HCT116 (cell line): Measurements from ENCODE around the gene AP5S1. TPM values are rescaled to one million over a fixed set of nuclear protein-coding genes. Genes with fewer than 3 reads are reported as not detected.

Experiments
- ATAC-seq: fragments of 200-7000 bp; cut with Tn5 transposase; 2 replicates; pipeline ENCODE4 v1.9.1; 2020; ENCODE audit warnings: mild to moderate bottlenecking, moderate library complexity
- BruUV-seq: library from RNA; stranded (reverse); fragments of 400-500 nt; replicated peaks from 2 replicates; lab custom pipeline; 2021; lab: Mats Ljungman, UMichigan
- CTCF ChIA-PET: fragments of 300-600 bp; sonication (Branson Sonifier 250); formaldehyde crosslinking; loops from one replicate; lab custom pipeline; 2021; ENCODE audit warnings: antibody characterized with exemption; lab: Charles Lee
- POLR2A ChIA-PET: fragments of 300-600, 350-600 bp; sonication (Branson Sonifier 250); formaldehyde crosslinking; loops from one replicate; lab custom pipeline; 2021; ENCODE audit warnings: antibody characterized with exemption; lab: Charles Lee
- RAD21 ChIA-PET, 2 experiments: fragments of 300-600 bp; sonication (Branson Sonifier 250); formaldehyde crosslinking; loops; one replicate each; lab custom pipeline; 2023; ENCODE audit warnings: low total read pairs in 2 of 2; ENCODE audit not compliant: uncharacterized antibody in 2 of 2, unreplicated experiment in 2 of 2, low non-redundant PET in 1 of 2; lab: Charles Lee
- DNase-seq: peaks from one replicate; pipeline ENCODE4 v3.0.0-alpha.2; 2010; ENCODE audit warnings: low read depth, low spot score
- H2AFZ ChIP-seq: fragments of 200-600 bp; shearing (Covaris generic), sonication (generic); 2 replicates; pipeline ENCODE4 v1.6.1; 2017; ENCODE audit warnings: low read depth, mixed run types, mixed read lengths, antibody characterized with exemption, low read length; ENCODE audit not compliant: poor library complexity, severe bottlenecking
- H3K27ac ChIP-seq: 2 replicates; pipeline ENCODE4 v1.5.1; 2012; ENCODE audit warnings: low read depth, low read length
- H3K27me3 ChIP-seq: fragments of 200-600 bp; sonication (generic); 2 replicates; pipeline ENCODE4 v1.6.1; 2016; ENCODE audit warnings: mixed run types, low read length, mixed read lengths; ENCODE audit not compliant: insufficient read depth
- H3K36me3 ChIP-seq, 2 experiments: fragments of 200-500 bp in 1 of 2; fragments of 200-600 bp in 1 of 2; sonication (Bioruptor generic) in 1 of 2; sonication (generic) in 1 of 2; 2 replicates each; pipeline versions ENCODE4 v1.5.1 to v1.6.1; 2014 to 2016; ENCODE audit warnings: low read length in 2 of 2, inconsistent platforms in 1 of 2, mixed read lengths in 1 of 2, mixed run types in 1 of 2; ENCODE audit not compliant: insufficient read depth in 2 of 2, control insufficient read depth in 1 of 2
- H3K4me1 ChIP-seq, 2 experiments: fragments of 200-600 bp in 1 of 2; sonication (generic) in 1 of 2; 2 replicates each; pipeline versions ENCODE4 v1.5.1 to v1.6.1; 2012 to 2017; ENCODE audit warnings: low read length in 2 of 2, inconsistent platforms in 1 of 2, mild to moderate bottlenecking in 1 of 2, mixed read lengths in 1 of 2, mixed run types in 1 of 2, moderate library complexity in 1 of 2; ENCODE audit not compliant: insufficient read depth in 2 of 2, control insufficient read depth in 1 of 2
- H3K4me2 ChIP-seq: fragments of 200-600 bp; sonication (generic); 2 replicates; pipeline ENCODE4 v1.6.1; 2017; ENCODE audit warnings: mixed run types, low read length, mixed read lengths
- H3K4me3 ChIP-seq, 2 experiments: fragments of 200-600 bp in 1 of 2; sonication (generic) in 1 of 2; replicated peaks in 1 of 2; 2 replicates each; pipeline ENCODE4 v1.5.1; 2011 to 2016; ENCODE audit warnings: low read length in 2 of 2, control low read depth in 1 of 2, low read depth in 1 of 2, mild to moderate bottlenecking in 1 of 2, mixed read lengths in 1 of 2, mixed run types in 1 of 2
- H3K79me2 ChIP-seq: fragments of 200-600 bp; sonication (generic); 2 replicates; pipeline ENCODE4 v1.6.1; 2017; ENCODE audit warnings: mild to moderate bottlenecking, mixed run types, low read length, moderate library complexity, mixed read lengths; ENCODE audit not compliant: insufficient read depth
- H3K9ac ChIP-seq: fragments of 200-600 bp; sonication (generic); 2 replicates; pipeline ENCODE4 v1.6.1; 2016; ENCODE audit warnings: low read length, mixed read lengths
- H3K9me2 ChIP-seq: fragments of 200-600 bp; sonication (generic), shearing (Covaris generic); 2 replicates; pipeline ENCODE4 v1.6.1; 2017; ENCODE audit warnings: mixed run types, mild to moderate bottlenecking, moderate library complexity; ENCODE audit not compliant: insufficient read depth
- H3K9me3 ChIP-seq, 2 experiments: fragments of 200-500 bp in 1 of 2; fragments of 200-600 bp in 1 of 2; sonication (Bioruptor generic) in 1 of 2; sonication (generic) in 1 of 2; 2 replicates each; pipeline ENCODE4 v1.6.1; 2014 to 2017; ENCODE audit warnings: low read length in 2 of 2, mixed read lengths in 2 of 2, inconsistent platforms in 1 of 2, low read depth in 1 of 2, mild to moderate bottlenecking in 1 of 2, mixed run types in 1 of 2, moderate library complexity in 1 of 2; ENCODE audit not compliant: control insufficient read depth in 1 of 2, insufficient read depth in 1 of 2
- H4K20me1 ChIP-seq: fragments of 200-600 bp; sonication (generic), shearing (Covaris generic); 2 replicates; pipeline ENCODE4 v1.6.1; 2017; ENCODE audit warnings: mixed run types, mild to moderate bottlenecking, moderate library complexity; ENCODE audit not compliant: insufficient read depth
- CBX3 ChIP-seq: IDR thresholded peaks from 2 replicates; pipeline ENCODE4 v1.6.1; 2012; ENCODE audit warnings: low read depth
- CTCF ChIP-seq, 3 experiments: fragments of 200-600 bp in 1 of 3; sonication (generic) in 1 of 3; IDR thresholded peaks in 2 of 3; conservative IDR thresholded peaks in 1 of 3; 2 replicates each; pipeline ENCODE4 v1.5.1; 2012 to 2017; ENCODE audit warnings: low read depth in 2 of 3, low read length in 2 of 3, antibody characterized with exemption in 1 of 3, borderline replicate concordance in 1 of 3, control low read depth in 1 of 3, mild to moderate bottlenecking in 1 of 3, mixed read lengths in 1 of 3, mixed run types in 1 of 3, moderate library complexity in 1 of 3; ENCODE audit not compliant: insufficient read depth in 1 of 3
- EGR1 ChIP-seq: IDR thresholded peaks from 2 replicates; pipeline ENCODE4 v1.6.1; 2012; ENCODE audit warnings: low read depth
- EZH2 ChIP-seq: fragments of 200-600 bp; sonication (generic); IDR thresholded peaks from 2 replicates; pipeline ENCODE4 v1.6.1; 2017; ENCODE audit warnings: antibody characterized with exemption, mixed run types
- FOSL1 ChIP-seq: IDR thresholded peaks from 2 replicates; pipeline ENCODE4 v1.6.1; 2012; ENCODE audit warnings: low read depth
- JUND ChIP-seq: IDR thresholded peaks from 2 replicates; pipeline ENCODE4 v1.6.1; 2012
- MAX ChIP-seq: IDR thresholded peaks from 2 replicates; pipeline ENCODE4 v1.6.1; 2012
- SIN3A ChIP-seq: IDR thresholded peaks from 2 replicates; pipeline ENCODE4 v1.6.1; 2012; ENCODE audit warnings: low read depth
- SP1 ChIP-seq: IDR thresholded peaks from 2 replicates; pipeline ENCODE4 v1.6.1; 2012; ENCODE audit warnings: low read depth
- SRF ChIP-seq: IDR thresholded peaks from 2 replicates; pipeline ENCODE4 v1.6.1; 2012; ENCODE audit warnings: low read depth
- TCF7L2 ChIP-seq: IDR thresholded peaks from 2 replicates; pipeline ENCODE4 v1.7.0; 2011; ENCODE audit warnings: borderline replicate concordance, inconsistent platforms; ENCODE audit not compliant: insufficient read depth, insufficient read length; ENCODE audit errors: extremely low read depth
- YY1 ChIP-seq: IDR thresholded peaks from 2 replicates; pipeline ENCODE4 v1.6.1; 2011; ENCODE audit warnings: low read length, low read depth, moderate library complexity, mild to moderate bottlenecking; ENCODE audit not compliant: insufficient replicate concordance; ENCODE audit errors: extremely low read depth
- ZFX ChIP-seq: fragments of 450-650 bp; IDR thresholded peaks from 2 replicates; pipeline ENCODE4 v1.6.1; 2017
- ZNF274 ChIP-seq: fragments of 200-500 bp; sonication (Bioruptor generic); IDR thresholded peaks from 2 replicates; pipeline ENCODE4 v1.6.1; 2014; ENCODE audit warnings: mild to moderate bottlenecking, low read depth, low read length, inconsistent platforms
- intact Hi-C: fragments of 100-400 bp; cut with micrococcal nuclease; formaldehyde crosslinking; loops from 2 replicates; pipeline ENCODE4 v1.10.0; 2022
- total RNA-seq: library from RNA; stranded (reverse); gene quantifications from one replicate; pipeline ENCODE4 v1.2.1, GENCODE V29; 2021; ENCODE audit not compliant: unreplicated experiment

AP5S1 gene
- total RNA-seq, 1 experiment from 2014 or later, result 12.1 TPM

DNA sequence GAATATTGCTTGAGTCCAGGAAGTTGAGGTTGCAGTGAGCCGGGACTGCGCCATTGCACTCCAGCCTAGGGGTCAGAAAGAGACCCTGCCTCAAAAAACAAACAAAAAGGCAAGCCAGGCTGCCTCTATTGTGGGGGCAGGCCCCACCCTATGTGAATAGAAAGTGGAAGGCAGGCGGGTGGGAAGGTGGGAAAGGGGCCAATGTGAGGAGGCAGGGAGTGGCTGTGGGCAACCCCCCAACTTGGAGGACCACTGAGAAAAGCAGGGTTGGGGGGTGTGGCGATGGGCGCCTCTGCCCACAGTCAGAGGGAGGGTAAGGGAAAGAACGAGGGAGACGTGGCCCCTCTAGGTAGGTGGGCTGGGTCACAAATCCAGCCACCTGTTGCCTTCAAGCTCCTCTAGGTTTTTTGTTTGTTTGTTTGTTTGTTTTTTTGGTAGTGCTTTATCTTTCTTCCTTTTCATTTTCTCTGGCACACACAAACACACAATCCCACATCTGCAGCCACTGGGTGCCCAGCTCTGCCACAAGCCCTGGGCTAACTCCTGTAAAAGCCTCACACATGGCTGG, 5.3 kb upstream of the AP5S1 start:
- intact Hi-C loops, result no loop called here
- Histone ChIP-seq H3K79me2 (peaks cover 5% of the 10 kb centered on the region), H2AFZ (no peak overlapping the region), H4K20me1 (no peaks in the 10 kb centered on the region), H3K4me3 (no peak overlapping the region), H3K9ac (no peak overlapping the region), H3K36me3 (no peaks in the 10 kb centered on the region), H3K9me2 (no peaks in the 10 kb centered on the region), H3K27ac (no peak overlapping the region; the same call in 1 of the 2 replicates), H3K4me1 (peaks cover 59 to 85% of the 10 kb centered on the region in 2 experiments), H3K9me3 (no peaks in the 10 kb centered on the region), H3K27me3 (no peaks in the 10 kb centered on the region), H3K4me2 (no peak overlapping the region)
- BruUV-seq, result no TSS peak
- ChIA-PET RAD21 (no interaction called here), CTCF (no interaction called here), POLR2A (interaction anchor here (3.3 kb wide), 1 partner anchor 19 kb away, joined by 14 read pairs; the partner anchor contains the start of gene CDC25B)
- ATAC-seq, result no peak
- no peak for DNase-seq
- TF ChIP-seq CBX3, result no peak
- TF ChIP-seq, all 23 proteins: peak for 0

DNA sequence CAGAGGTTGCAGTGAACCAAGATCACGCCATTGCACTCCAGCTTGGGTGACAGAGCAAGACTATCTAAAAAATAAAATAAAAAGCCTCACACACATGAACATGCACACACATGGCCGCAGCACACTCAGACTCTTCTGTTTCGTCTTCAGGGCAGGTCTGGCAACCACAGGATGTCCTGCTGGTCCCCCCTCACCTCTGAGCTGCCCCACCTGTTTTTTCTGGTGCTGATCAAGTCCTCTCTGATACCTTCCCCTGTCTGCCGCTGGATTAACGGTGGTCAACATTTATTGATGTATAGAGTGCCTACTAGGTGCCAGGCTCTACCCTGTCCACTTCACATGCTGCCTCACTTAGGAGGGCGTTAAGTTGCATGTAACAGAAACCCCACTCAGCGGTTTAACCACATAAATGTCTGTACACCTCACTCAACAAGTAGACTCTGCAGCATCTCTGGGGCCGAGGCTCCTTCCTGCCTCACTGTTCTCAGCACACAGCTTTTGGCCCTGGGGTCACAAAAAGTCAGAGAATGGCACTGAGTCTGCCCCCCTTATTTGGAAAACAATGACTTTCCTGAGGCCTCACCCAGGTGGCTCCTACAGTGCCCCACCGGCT, 4.5 kb upstream of the AP5S1 start:
- Histone ChIP-seq H4K20me1 (no peaks in the 10 kb centered on the region), H3K27ac (no peak overlapping the region), H3K9ac (no peak overlapping the region), H3K27me3 (no peaks in the 10 kb centered on the region), H3K79me2 (no peaks in the 10 kb centered on the region), H3K9me3 (no peaks in the 10 kb centered on the region), H3K4me2 (no peak overlapping the region), H3K9me2 (no peaks in the 10 kb centered on the region), H3K4me1 (peaks cover 54 to 77% of the 10 kb centered on the region in 2 experiments), H3K36me3 (no peaks in the 10 kb centered on the region), H2AFZ (no peak overlapping the region), H3K4me3 (no peak overlapping the region)
- CTCF ChIA-PET, result no interaction called here
- no peak for ATAC-seq
- no TSS peak for BruUV-seq
- intact Hi-C loops, result no loop called here
- RAD21 ChIA-PET, result no interaction called here
- no peak for DNase-seq
- TF ChIP-seq ZFX (no peak), SP1 (no peak), CTCF (IDR thresholded peaks at IDR 0.05 in 2 of 3, conservative IDR thresholded peaks at IDR 0.05 in 1 of 3; ENCODE audit: borderline replicate concordance in 1 of 3, insufficient read depth in 1 of 3, low read depth in 2 of 3, low read length in 2 of 3) (no peak), ZNF274 (no peak), YY1 (no peak), JUND (no peak), SIN3A (no peak), EGR1 (no peak), FOSL1 (no peak), MAX (no peak), EZH2 (no peak), TCF7L2 (no peak), SRF (no peak)
- POLR2A ChIA-PET, result interaction anchor here (0.5 kb wide), 1 partner anchor 29 kb away, joined by 4 read pairs; no protein-coding TSS in a partner anchor
